Transverse colon (tissue), 4 donors: Measurements from ENCODE around the gene UCK2. TPM values are rescaled to one million over a fixed set of nuclear protein-coding genes. Genes with fewer than 3 reads are reported as not detected.

Experiments used
- DNase-seq: peaks from one replicate; pipeline ENCODE4 v3.0.0-alpha.2; 2019
- H3K27ac ChIP-seq, 4 donors: fragments of 200-600 bp; sonication (generic); 2 replicates each; pipeline ENCODE4 v1.5.1; 2016 to 2018; ENCODE audit warnings: inconsistent platforms in 4 of 4
- H3K27me3 ChIP-seq: fragments of 200-600 bp; sonication (generic); 2 replicates; pipeline ENCODE4 v1.5.1; 2017; ENCODE audit warnings: inconsistent platforms
- H3K36me3 ChIP-seq, 4 donors: fragments of 200-600 bp; sonication (generic); 2 replicates each; pipeline ENCODE4 v1.5.1; 2017 to 2019; ENCODE audit warnings: inconsistent platforms in 4 of 4
- H3K4me1 ChIP-seq, 4 donors: fragments of 200-600 bp; sonication (generic); 2 replicates each; pipeline ENCODE4 v1.5.1; 2017 to 2020; ENCODE audit warnings: inconsistent platforms in 4 of 4
- H3K4me3 ChIP-seq, 4 donors: fragments of 200-600 bp; sonication (generic); 1 replicate in 1 of 4; 2 replicates in 3 of 4; pipeline versions ENCODE4 v1.5.1 to v1.6.1; 2017 to 2019; ENCODE audit warnings: inconsistent platforms in 4 of 4
- H3K9me3 ChIP-seq, 2 donors: fragments of 200-600 bp; sonication (generic); 2 replicates each; pipeline ENCODE4 v1.5.1; 2017 to 2019; ENCODE audit warnings: inconsistent platforms in 2 of 2
- CTCF ChIP-seq, 5 experiments: fragments of 200-600 bp in 3 of 5; fragments of 450-650 bp in 2 of 5; sonication (generic) in 3 of 5; IDR thresholded peaks; 1 replicate in 2 of 5; 2 replicates in 3 of 5; pipeline ENCODE4 v1.5.1; 2016 to 2017; ENCODE audit warnings: antibody characterized with exemption in 5 of 5, inconsistent platforms in 3 of 5, mild to moderate bottlenecking in 2 of 5, moderate library complexity in 1 of 5
- EP300 ChIP-seq: sonication (generic); formaldehyde crosslinking; IDR thresholded peaks from one replicate; pipeline ENCODE4 v1.6.1; 2017; ENCODE audit warnings: antibody characterized with exemption, low read depth
- POLR2A ChIP-seq: fragments of 450-650 bp; IDR thresholded peaks from one replicate; pipeline ENCODE4 v1.6.1; 2016; ENCODE audit warnings: antibody characterized with exemption, mild to moderate bottlenecking, moderate library complexity
- POLR2AphosphoS5 ChIP-seq, 3 donors: sonication (generic); formaldehyde crosslinking; IDR thresholded peaks; one replicate each; pipeline ENCODE4 v1.6.1; 2016; ENCODE audit warnings: antibody characterized with exemption in 3 of 3
- WGBS, 2 donors: methylation state at CpG; one replicate each; pipeline ENCODE4 v1.1.5; 2018; ENCODE audit warnings: low coverage in 1 of 2; 5-methylcytosine and 5-hydroxymethylcytosine counted together
- in situ Hi-C, 4 donors: fragments of 200-750 bp; cut with MboI; loops; one replicate each; pipeline versions ENCODE4 v1.15.0 to v1.15.1; 2017; ENCODE audit warnings: low sequenced_read_pairs in 3 of 4, low pct_ligation_motif_present in 1 of 4, low pct_unique_long_range_greater_than_20kb in 1 of 4
- intact Hi-C: fragments of 100-400 bp; cut with DNase I; formaldehyde crosslinking; loops from one replicate; pipeline ENCODE4 v1.15.1; 2023; ENCODE audit warnings: low total_unique reads
- total RNA-seq, 4 donors: library from RNA; depleted of rRNA; stranded (reverse); fragments of >200 nt; gene quantifications; one replicate each; pipeline ENCODE4 v1.1.0, GENCODE V29; 2016

Gene UCK2
- total RNA-seq, 4 donors from 2014 or later: 18.9 to 96.5 (median 69.7) TPM

DNA sequence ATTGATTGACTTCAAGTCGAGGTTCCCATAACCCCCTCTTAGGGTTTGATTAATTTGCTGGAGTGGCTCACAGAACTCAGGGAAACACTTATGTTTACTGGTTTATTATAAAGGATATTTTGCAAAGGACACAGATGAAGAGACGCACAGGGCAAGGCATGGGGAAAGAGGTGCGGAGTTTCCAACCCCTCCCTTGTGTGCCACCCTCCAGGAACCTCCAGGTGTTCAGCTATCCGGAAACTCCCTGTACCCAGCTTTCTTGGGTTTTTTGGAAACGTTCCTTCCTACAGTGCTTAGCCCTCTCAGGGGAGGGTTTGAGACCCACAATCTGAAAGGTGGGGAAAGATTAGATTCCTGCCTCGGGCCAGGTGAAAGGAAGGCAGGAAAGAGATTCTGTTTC, 48.2 kb downstream of the UCK2 start:
- in situ Hi-C loops (no loop called here), intact Hi-C loops (no loop called here)
- DNase-seq: no peak
- Histone ChIP-seq H3K4me1 (peaks cover 8 to 38% (median 13%) of the 10 kb centered on the region in 4 donors), H3K27me3 (no peaks in the 10 kb centered on the region), H3K36me3 (no peaks in the 10 kb centered on the region), H3K4me3 (no peak overlapping the region), H3K27ac (peak overlapping the region; percentile 24 to 67 (median 40)), H3K9me3 (no peaks in the 10 kb centered on the region)
- WGBS, 2 donors: 33 to 39% methylated on average over 1 to 6 of the region's 6 CpGs
- TF ChIP-seq EP300 (no peak), POLR2A (no peak), POLR2AphosphoS5 (IDR thresholded peaks at IDR 0.05) (no peak), CTCF (IDR thresholded peaks at IDR 0.05) (no peak)

- Histone ChIP-seq H3K4me3 (no peak overlapping the region), H3K4me1 (peaks cover 5 to 34% (median 10%) of the 10 kb centered on the region in 4 donors), H3K36me3 (no peaks in the 10 kb centered on the region), H3K27me3 (no peaks in the 10 kb centered on the region), H3K9me3 (no peaks in the 10 kb centered on the region), H3K27ac (peak overlapping the region; percentile 24 to 67 (median 40))
- in situ Hi-C loops (no loop called here), intact Hi-C loops (no loop called here)
- WGBS, 2 donors: 43 to 100% methylated on average over 1 of the region's 1 CpG
- TF ChIP-seq POLR2AphosphoS5 (IDR thresholded peaks at IDR 0.05) (no peak), CTCF (IDR thresholded peaks at IDR 0.05) (no peak), EP300 (no peak), POLR2A (no peak)
- DNase-seq: no peak
Observed at GRCh38 chr1:165876121-165876520, 48.7 kb downstream of the UCK2 start.

DNA sequence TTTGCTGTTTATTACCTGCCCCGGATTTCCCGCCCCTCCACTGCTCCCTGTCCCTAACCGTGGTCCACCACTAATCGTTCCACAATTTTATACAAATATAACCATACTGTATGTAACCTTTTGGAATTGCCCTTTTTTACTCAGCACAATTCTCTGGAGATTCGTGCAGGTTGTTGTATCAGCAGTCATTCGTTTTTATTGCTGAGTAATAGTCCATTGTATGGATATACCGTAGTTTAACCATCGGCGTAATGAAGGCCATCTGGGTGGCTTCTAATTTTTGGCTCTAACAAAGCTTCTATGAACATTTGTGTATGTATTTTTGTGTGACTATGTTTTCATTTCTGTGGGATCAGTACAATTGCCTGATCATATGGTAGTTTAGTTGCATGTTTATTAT, 50.0 kb downstream of the UCK2 start:
- in situ Hi-C loops: no loop called here

GRCh38 chr1:165877940-165878556, 50.6 kb downstream of the UCK2 start:
- intact Hi-C loops: no loop called here
- no peak overlapping the region for H3K27ac ChIP-seq
- TF ChIP-seq POLR2AphosphoS5 (IDR thresholded peaks at IDR 0.05) (no peak), CTCF (IDR thresholded peaks at IDR 0.05) (no peak), EP300 (no peak), POLR2A (no peak)
- in situ Hi-C loops: no loop called here
- peaks cover 3 to 24% (median 9%) of the 10 kb centered on the region in 4 donors for H3K4me1 ChIP-seq
- WGBS, 2 donors: 92 to 98% methylated on average over 6 to 7 of the region's 7 CpGs
- no peaks in the 10 kb centered on the region for H3K36me3 ChIP-seq
- no peaks in the 10 kb centered on the region for H3K27me3 ChIP-seq
- H3K4me3 ChIP-seq: no peak overlapping the region
- H3K9me3 ChIP-seq: no peaks in the 10 kb centered on the region
- DNase-seq: no peak

More for the DNA sequence above, 50.0 kb downstream of the UCK2 start:
- DNase-seq: no peak
- intact Hi-C loops: no loop called here
- TF ChIP-seq POLR2AphosphoS5 (IDR thresholded peaks at IDR 0.05) (no peak), POLR2A (no peak), CTCF (IDR thresholded peaks at IDR 0.05) (no peak), EP300 (no peak)
- Histone ChIP-seq H3K4me3 (no peak overlapping the region), H3K4me1 (peaks cover 3 to 24% (median 9%) of the 10 kb centered on the region in 4 donors), H3K9me3 (no peaks in the 10 kb centered on the region), H3K27ac (no peak overlapping the region), H3K27me3 (no peaks in the 10 kb centered on the region), H3K36me3 (no peaks in the 10 kb centered on the region)
- WGBS, 2 donors: 92 to 94% methylated on average over 9 of the region's 9 CpGs
